Stimulated activated CD4-positive, alpha-beta T cell treated with anti-CD3 and anti-CD28 coated beads, TNF-alpha, amount 100 ng/mL, for 24 hours (primary cell): ENCODE measurements around the gene GTSE1.
A peak's percentile ranks its signal among the peaks of the same experiment; 100 is the strongest.

Source experiments
- DNase-seq, 3 experiments: peaks; one replicate each; pipeline ENCODE4 v3.0.0-alpha.2; 2020; ENCODE audit warnings: low read depth in 3 of 3

Gene GTSE1

DNA sequence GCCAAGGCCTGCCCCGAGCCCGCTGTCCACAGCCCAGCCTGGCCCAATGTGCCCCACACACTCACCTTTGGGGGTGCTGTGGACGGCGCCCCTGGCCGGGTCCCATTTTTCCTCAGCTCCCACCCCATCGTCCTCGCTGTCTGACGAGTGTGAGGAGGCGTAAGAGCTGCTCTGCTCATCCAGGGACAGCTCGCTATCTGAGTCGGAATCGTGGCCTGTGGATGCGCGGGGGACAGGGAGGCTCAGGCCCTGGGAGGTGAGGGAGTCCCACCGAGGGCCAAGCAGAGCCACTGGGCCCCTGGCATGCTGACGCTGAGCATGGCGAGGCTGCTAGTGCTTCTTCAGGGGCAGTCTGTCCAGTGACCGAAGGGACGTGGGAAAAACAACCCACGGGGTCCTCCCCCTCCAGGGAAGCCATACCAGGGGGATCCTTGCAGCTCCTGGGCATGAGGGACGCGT, 68.5 kb downstream of the GTSE1 start:
- DNase-seq = no peak

DNA sequence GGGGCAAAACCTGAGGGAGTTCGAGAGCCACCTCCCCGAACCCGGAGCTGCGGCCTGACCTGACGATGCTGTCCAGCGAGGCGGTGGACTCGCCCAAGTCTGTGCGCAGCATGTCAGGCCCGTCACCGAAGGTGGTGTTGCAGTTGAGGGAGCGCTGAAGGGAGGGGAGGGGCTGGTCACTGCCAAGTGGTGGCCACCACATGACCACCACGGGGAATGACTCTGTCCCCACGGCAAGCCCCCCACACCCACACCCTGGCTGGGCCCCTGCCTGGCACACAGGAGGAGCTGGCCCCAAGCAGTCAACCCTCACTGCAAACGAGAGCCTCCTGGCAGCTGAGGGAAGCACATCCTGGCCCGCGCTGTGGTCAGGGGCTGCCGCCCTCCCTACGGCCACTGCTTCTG, 69.7 kb downstream of the GTSE1 start:
- DNase-seq = no peak

DNA sequence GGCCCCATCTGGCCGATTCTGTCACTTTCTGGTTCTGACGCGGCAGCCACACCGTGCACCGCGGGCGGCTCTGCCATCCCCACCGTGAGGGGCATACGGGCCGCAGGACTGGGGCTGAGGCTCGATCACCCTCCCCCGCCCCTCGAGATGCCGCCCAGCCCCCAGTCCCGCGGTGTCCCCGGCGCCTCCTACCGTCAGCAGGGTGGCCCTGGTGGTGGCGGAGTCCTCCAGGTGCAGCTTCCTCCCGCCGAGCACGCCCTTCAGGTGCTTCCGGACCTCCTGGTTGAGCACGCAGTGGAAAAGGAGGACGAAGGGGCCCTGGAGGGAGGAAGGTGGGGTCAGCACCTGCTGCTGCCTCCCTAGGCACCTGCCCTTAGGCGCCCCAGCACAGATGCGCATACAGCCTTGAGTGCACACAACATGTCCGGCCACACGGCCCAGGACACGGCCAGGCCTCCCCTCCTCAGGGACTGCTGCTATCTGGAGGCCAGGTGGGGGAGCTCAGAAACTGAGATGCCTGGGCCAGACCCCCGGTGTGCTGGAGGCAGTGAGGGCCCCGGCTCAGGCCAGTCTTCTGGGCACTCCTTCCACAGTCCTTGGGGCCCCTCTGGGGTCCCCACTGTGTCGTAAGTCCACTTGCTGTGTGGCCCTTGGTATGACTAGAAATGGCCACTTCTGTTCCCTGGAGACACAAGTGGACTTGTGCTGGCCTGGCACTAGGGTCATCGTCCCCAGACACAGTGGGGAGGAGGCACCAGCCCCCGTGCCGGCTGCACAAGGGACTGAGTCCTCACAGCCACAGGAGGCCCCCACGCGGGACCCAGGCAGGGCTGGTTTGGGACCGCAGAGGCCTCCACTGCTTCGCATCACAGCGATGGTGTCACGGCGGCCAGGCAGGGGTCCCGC, 70.4 kb downstream of the GTSE1 start:
- DNase-seq = no peak

DNA sequence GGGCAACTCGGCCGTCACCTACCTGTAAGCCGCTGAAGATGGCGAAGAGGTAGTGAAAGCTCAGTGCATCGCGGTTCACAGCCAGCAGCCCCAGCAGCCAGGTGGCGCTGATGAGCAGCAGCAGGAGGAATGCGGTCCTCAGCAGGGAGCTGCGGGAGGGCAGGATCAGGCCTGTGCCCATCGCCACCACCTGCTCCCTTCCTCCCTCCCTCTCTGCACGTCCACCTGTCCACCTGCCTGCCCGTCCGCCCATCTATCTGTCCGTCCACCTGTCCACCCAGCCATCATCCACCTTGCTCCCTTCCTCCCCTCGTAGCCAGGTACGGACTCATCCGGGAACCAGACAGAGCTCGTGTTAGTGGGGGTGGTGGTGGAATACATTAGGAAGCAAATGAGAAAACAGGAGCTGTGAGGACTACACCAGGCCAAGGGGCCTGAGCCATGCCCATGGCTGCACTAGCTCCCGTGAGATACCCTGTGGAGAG, 71.1 kb downstream of the GTSE1 start:
- DNase-seq = peak; percentile 37 to 69 (median 46)

DNA sequence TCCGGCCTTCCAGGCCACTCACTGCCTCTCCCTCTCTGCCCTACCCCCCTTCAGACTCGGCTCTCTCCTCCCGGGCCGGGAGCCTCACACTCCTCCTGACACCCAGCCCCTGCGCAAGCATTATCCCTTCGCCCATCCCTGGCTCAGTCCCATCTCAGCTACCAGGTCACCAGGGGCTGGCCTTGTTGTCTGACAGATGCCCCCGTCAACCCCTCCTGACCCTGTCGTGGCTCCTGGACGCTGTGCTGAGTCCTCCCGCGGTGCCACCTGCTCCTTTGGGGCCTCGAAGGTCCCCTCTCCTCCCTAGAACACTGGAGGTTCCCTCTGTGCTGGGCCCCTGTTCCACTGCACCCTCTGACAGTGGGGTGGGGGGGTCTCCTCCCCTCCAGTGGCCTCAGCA, 71.8 kb downstream of the GTSE1 start:
- no peak for DNase-seq

DNA sequence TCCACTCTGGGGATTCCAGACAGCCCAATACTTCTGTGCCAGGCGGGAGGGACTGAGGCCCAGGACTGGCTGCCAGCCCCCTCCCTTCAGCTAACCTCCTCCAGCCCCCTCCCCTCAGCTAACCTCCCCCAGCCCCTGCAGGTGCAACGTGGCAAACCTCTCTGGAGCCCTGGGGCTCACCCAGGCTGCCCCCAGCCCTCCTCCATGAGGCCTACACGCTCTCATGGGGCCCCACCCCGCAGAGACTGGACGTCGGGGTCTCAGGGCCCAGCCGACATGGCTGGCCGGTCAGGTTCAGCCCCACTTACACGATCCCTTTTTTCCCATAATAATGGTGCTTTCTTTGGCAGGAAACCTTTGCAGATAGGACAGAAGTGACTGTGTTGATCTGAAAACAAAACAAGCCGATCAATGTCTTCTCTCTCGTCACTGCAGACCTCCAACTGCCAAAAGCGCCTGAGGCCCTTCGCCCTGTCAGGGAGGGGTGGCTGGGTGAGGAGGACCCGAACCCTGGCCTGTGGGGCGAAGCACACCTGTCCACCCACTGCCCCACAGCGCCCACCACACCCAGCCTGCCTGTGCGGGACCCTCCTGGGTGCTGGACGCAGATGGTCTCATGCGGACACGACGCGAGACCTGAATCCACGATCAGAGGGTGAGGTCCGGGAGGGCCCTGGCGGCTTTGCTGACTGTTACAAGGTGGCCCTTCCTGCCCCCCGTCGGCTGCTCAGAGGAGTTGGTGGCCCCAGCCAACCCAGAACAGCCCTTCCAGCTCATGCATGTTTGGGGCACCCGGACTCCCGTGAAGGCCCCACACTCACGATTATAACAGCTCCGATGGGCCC, 72.4 kb downstream of the GTSE1 start:
- no peak for DNase-seq

DNA sequence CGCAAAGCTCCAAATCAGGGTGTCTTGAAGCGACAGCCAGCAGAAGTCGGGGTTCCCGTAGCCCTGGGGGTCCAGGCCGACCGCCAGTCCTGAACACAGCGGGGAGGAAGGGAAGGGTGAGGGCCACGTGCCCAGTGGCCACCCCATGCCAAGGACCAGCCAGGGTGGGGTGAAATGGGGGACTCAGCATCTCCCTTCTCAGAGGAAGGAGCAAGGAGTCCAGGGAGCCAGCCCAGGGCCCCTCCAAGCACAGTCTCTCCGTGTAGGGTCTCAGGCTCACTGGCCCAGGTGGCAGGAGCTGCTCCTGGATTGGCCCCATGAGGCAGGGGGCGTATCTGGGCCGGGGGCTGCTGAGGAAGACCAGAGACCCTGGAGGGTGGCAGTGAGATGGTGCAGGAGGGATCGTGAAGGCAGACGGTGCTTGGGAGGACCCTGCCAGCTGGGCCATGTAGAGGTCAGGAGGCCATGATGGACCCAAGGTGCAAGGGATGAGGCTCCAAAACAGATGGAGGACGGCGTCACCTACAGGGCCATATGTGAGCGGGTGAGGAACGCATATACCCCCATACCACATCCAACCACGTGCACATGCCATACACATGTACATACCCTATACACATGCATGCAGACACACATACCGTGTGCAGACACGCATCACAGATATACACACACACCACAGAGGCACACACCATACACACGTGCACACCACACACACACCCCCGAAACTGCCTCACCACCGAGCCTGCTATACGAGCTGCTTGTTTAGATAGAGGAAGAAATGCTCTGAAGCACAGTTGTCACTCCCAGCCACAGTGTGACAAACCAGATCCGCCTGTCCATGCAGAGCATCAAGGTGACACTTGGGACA, 73.3 kb downstream of the GTSE1 start:
- DNase-seq = no peak

DNA sequence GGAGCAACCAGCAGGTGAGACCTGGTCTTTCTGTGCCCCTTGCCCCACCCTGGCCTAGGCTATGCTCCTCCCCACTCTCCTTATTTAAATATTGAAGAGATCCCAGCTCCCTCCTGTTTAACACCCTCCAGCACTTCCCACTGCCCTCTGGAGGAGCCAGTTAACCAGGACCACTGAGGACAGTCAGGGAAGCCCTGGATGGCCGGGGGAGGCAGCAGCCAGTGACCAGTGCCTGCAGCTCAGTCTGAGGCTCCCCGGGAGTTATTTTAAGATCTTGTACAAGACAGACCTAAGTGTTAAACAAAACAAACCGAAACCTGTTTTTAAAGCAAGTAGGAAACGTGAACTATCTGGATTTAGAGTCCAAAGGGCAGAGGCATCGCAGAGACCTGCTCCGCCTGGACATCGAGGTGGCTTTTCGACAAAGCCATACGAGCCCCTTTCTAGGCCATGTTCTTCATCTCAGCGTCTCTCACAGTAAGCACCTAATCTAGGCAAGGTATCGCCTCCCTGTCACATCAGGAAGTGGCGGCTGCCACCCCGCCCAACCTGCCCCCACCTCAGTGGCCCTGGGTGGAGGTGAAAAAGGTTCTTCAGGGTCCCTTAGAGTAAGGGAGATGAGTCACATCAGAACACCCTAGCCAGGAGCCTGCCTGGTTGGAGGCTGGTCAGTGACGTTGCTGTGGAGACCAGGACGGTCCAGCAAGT, 74.1 kb downstream of the GTSE1 start:
- DNase-seq = no peak

DNA sequence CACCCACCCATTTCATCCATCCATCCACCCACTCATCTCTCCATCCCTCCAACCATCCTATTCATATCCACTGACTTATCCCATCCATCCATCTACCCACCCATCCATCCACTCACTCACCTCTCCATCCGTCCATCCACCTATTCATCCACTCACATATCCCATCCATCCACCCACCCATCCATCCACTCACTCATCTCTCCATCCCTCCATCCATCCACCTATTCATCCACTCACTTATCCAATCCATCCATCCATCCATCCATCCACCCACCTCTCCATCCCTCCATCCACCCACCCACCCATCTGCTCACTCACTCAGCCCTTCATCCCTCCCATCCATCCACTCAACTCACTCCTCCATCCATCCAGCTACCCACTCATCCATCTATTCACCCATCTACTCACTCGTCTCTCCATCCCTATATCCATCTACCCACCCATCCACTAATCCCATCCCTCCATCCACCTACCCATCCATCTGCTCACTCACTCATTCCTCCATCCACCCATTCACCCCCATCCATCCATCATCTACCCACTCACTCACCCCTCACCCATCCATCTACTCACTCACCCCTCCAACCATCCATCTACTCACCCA, 75.1 kb downstream of the GTSE1 start:
- DNase-seq = no peak

DNA sequence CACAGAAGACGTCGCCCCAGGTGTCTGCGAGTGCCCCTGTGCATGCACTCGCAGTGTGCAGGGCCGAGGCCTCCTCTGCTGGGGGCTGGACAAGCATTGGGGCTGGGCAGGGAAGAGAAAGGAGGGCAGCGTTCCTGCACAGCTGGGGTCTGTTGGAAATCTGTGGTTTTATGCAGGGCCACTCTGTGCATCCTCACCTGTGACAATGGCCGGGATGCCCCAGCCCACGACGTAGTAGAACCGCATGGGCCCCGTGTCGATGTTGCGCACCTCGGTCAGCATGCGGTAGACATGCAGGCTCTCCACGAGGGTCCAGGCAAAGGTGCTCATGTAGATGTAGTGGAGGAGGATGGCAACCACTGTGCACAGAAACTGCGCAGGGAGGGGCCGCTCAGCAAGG, 76.0 kb downstream of the GTSE1 start:
- no peak for DNase-seq

DNA sequence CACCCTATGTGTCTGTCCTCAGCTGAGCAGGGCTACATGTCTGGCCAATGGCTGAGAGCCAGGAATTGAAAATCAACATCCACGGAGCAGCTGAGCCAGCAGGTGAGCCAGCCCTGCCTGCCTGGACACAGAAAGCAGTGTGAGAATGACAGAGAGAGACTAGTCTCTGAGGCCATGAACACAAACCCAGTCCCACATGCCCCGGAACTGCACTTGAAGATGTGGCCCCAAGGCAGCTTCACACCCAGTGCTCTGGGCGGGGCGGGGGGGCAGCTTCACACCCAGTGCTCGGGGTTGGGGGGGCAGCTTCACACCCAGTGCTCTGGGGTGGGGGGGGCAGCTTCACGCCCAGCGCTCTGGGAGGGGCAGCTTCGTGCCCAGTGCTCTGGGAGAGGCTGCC, 76.5 kb downstream of the GTSE1 start:
- no peak for DNase-seq

DNA sequence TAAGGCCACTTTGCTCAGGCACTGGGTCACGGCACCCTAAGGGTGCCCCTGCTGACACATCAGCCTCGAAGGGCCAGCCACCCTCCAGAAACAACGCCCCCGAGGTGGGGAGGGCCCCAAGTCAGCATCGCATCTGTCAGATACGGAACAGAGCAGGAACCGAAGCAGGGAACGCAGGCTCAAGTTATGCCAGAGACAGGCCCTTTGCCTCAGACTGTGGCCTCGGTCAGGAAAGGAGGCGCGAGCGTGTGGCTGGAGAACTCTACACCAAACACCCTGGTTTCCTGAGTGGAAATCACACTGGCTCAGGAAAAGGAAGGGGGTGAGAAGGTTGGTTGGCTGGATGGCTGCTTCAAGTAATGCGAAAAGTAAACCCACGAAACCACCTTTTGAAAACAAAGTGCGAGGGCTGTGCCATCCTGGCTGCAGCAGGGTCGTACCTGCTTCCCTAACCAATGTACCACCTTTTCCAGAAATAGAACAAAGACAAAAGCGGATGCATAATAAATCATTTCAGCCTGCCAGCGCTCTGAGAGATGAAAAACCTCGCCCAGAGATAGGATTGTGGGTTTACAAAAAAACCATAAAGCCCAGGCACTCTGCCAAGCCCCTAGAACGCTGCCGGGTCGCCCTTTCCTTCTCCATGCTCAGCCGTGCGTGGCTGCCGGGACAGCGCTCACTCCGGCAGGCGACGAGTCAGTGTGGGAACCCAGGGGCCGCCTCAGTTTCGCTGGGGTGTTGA, 77.4 kb downstream of the GTSE1 start:
- DNase-seq = no peak

DNA sequence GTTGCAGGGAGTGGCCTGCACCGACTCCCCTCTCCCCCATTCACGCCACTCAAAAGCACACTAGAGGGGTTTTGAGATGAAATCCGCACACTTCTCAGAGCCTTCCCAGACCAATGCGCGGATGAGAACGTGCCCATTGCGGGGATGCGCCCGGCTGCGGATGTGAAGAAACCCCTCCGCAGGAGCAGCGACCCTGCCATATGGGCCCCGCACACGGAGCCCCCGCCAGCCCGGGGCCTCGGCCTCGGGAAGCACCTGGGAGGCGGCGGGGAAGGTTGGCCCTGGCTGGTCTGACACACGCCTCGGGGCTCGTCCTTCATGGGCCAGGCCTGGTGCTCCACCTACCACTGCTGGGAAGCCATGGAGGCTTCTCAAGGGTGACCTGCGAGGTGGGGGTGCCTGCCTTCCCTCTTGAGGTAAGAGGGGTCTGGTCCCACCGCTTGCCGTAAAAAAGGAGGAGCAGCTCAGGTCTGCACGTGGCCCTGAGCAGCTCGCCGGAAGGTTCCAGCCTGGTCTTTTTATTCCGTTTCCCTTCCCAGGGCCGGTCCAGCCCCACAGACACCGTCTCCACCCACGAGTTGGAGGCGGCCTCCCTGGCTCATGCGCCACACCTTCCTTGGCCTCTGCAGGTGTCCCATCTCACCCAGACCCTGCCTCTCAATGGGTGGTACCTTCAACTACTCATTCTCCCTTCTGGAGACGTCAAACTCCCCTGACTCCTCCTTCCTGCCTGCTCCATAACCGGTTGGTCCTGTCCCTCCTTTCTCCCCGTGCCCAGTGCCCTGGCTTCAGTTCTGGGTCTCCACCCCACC, 78.2 kb downstream of the GTSE1 start:
- no peak for DNase-seq

DNA sequence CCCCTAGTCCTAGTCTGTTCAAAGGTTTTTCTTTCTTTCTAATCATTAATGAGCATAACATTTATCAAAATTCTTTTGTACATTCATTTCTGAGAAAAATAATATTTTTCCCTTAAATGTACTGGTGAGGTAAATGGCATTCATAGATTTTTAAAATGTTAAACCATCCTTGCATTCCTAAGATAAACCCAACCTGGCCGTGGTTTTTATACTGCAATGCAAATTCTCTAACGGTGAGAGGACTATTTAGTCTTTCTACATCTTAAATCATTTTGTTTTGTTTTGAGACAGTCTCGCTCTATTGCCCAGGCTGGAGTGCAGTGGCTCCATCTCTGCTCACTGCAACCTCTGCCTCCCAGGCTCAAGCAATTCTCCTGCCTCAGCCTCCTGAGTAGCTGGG, 79.4 kb downstream of the GTSE1 start:
- DNase-seq = no peak

DNA sequence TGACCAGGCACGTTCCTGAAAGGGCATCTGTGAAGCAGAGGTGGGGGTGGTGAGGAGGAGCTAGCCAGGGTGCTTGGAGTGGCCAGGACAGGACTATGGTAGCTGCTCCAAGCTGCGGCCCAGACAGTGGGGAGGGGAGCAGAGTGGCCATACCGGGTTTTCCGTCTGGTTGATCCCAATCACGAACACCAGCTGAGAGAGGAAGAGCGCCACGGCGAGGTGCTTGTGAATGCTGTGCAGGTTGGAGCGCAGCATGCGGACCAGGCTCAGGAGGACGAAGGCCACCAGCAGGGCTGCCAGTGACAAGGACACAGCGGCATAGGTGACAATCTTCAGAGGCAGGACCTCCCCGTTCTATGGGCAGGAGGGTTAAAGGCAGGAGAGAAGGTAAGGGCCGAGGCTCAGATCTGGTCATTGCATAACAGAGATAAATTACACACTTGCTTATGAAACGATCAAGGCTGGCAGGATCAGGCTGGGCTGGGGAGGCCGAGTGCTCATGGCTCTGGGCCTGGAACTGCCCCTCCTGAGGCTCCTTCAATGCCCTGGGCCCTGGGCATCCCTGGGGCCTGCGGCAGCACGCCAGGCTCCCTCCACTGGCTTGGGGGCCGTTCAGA, 80.3 kb downstream of the GTSE1 start:
- no peak for DNase-seq

DNA sequence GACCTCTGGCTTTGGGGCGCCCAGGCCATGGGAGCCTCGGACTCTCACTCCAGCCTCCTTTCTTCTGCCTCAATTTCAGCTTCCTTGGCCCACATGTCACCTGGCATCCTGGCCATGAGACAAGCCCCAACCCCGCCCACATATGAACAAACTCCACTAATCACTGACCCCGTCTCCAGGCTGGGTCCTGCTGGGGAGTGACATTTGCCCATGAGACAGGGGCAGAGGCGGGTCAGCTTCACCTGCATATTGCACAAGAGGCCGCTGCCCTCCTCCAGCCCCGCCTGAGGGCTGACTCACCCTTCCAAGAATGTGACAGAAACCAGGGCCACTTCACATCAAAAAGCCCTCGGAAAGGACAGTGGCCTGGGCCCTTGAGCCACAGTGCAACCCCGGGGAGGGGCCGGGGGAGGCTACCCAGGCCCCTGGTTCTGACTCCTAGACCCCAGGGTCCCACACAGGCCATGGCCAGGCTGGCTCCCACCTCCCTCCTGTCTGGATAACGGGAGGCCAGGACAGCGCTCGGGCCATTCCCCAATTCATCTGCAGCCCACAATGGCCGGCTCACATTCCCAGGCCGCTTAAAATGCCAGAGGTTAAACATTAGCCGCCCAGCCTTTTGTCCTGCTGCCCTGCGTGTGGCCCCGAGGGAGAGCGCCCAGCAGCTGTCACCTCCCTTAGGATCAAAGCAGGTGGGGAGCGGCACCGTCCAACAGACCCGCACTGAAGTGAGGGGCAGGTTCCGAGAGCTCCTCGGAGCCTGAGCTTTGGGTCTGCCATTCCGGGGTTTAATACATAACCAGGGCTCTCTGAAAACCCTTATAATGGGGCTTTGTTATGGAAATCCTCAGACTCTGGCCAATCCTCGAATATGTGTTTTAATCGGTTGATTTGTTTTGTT, 81.1 kb downstream of the GTSE1 start:
- no peak for DNase-seq

DNA sequence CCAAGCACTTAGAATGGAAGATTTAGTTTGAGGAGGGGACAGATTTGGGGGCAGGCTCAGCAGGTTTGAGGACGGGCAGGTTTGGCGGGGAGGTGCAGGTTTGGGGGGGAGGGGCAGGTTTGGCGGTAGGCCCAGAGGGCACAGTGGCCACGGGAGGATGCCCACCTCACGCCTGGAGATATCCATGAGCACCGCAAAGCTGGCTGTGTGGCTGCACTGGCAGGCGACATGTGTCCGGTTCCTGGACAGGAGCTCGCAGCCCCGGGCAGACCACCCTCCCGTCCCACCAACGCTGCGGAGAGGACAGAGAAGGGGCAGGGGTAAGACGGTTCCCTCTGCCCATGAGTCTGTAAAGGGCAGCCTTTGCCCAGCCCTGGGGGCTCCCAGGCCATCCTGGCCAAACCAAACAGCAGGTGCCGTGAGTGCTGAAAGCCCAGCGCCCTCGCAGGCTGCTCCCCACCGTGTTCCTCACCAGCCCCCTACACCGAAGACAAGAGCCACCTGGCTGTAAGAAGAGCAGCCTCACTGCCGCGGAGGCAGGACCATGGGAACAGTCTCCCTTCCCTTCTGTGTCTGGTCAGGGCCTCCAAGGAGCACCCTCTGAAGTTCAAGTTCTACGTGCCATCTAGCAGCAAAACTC, 81.9 kb downstream of the GTSE1 start:
- DNase-seq = no peak
